Daoy (cell line): Measurements from ENCODE around the gene AP4E1. TPM values are rescaled to one million over a fixed set of nuclear protein-coding genes. Genes with fewer than 3 reads are reported as not detected.
A peak's percentile ranks its signal among the peaks of the same experiment; 100 is the strongest.
"Not testable (repeated sequence)": the region's sequence is repeated elsewhere in the genome, so short reads cannot be mapped to it uniquely, and the experiment has no call there.

Experiments
- DNase-seq: peaks from one replicate; pipeline ENCODE4 v3.0.0-alpha.2; 2015; ENCODE audit warnings: low read depth
- total RNA-seq: library from RNA; depleted of rRNA; stranded (reverse); fragments of >200 nt; shearing (Covaris generic); gene quantifications from 2 replicates; pipeline ENCODE4 v1.2.3, GENCODE V29; 2014

AP4E1 gene
- total RNA-seq, 1 experiment from 2014 or later = 18.7 TPM

DNA sequence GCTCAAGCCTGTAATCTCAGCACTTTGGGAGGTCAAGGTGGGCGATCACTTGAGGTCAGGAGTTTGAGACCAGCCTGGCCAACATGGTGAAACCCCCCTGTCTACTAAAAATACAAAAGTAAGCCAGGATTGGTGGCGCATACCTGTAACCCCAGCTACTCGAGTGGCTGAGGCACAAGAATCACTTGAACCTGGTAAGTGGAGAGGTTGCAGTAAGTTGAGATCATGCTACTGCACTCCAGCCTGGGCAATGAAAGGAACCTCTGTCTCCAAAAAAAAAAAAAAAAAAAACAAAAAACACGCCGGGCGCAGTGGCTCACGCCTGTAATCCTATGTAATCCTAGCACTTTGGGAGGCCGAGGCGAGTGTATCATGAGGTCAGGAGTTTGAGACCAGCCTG lies 18.9 kb upstream of the AP4E1 start:
- no peak for DNase-seq

DNA sequence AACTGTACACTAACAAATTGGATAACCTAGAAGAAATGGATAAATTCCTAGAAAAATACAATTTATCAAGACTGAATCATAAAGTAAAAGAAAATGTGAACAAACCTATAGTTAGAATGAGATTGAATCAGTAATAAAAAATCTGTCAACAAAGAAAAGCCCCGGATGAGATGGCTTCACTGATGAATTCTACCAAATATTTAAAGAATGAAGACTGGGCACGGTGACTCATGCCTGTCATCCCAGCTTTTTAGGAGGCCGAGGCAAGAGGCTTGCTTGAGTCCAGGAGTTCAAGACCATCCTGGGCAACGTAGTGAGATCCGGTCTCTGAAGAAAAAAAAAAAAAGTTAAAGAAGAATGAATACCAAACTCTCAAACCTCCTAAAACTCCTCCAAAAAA lies 17.7 kb upstream of the AP4E1 start:
- DNase-seq = no peak

DNA sequence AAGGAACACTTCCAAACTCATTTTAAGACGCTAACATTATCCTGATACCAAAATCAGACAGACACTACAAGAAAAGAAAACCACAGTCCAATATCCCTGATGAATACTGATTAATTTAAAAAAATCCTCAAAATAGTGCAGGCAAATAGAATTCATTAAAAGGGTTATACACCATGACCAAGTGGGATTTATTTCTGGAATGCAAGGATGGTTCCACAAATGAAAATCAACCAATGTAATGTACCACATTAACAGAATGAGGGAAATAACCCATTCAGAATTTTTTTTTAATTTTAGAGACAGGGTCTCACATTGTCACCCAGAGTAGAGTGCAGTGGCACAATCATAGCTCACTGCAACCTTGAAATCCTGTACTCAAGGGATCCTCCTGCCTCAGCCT lies 17.3 kb upstream of the AP4E1 start:
- DNase-seq = no peak

DNA sequence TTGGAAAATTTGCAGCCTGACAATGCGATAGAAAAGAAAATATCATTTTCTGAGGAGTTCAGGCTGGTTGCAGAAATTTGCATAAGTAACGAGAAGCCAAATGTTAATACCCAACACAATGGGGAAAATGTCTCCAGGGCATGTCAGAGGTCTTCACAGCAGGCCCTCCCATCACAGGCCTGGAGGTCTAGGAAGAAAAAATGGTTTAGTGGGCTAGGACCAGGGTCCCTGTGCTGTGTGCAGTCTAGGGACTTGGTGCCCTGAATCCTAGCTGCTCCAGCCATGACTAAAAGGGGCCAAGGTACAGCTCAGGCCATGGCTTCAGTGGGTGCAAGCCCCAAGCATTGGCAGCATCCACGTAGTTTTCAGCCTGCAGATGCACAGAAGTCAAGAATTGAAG lies 14.5 kb upstream of the AP4E1 start:
- no peak for DNase-seq

DNA sequence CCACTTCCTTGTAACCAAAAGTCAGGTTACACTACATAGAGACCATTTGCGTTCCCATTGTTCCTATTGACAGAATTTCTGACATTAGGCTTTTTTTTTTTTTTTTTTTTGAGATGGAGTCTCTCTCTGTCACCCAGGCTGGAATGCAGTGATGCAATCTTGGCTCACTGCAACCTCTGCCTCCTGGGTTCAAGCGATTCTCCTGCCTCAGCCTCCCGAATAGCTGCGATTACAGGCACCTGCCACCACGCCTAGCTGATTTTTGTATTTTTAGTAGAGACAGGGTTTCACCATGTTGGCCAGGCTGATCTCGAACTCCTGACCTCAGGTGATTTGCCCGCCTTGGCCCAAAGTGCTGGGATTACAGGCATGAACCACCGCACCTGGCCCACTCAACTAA lies 7.1 kb upstream of the AP4E1 start:
- DNase-seq = not testable (repeated sequence)

DNA sequence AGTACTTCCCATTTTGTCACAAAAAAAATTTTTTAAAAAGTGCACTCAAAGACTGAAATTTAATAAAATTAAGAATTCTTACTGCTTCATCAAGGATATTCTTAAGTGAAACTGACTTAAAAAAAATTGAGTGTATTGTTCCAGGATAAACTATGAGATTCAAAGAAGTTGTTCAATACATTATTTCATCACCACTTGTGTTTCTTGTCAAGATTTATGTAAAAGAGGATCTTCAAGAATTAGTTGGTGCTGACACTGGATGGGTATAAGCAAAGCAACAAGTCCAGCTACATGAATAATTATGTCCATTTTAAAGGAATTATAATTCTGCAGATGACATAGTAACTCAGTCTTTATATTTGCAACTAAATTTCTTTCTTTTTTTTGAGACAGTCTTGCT lies 4.3 kb upstream of the AP4E1 start:
- no peak for DNase-seq

DNA sequence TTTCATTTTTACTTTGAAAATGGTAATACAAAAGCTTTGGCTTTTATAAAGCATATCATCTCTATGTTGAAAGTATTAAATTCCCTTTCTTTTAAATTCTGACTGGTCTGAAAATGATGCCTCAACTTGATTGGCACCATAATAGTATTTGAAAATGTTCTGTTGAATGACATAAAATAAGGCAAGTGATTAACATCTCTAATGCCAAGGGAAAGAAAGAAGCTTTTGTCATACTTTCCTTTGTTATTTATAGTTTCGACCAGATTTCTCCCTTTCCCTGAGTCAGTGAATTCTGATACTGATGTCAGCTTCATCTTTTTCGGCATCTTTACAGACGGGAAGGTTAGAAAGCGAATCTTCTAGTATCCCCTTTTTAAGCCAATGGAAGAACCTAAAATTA lies 3.4 kb upstream of the AP4E1 start:
- DNase-seq = no peak

DNA sequence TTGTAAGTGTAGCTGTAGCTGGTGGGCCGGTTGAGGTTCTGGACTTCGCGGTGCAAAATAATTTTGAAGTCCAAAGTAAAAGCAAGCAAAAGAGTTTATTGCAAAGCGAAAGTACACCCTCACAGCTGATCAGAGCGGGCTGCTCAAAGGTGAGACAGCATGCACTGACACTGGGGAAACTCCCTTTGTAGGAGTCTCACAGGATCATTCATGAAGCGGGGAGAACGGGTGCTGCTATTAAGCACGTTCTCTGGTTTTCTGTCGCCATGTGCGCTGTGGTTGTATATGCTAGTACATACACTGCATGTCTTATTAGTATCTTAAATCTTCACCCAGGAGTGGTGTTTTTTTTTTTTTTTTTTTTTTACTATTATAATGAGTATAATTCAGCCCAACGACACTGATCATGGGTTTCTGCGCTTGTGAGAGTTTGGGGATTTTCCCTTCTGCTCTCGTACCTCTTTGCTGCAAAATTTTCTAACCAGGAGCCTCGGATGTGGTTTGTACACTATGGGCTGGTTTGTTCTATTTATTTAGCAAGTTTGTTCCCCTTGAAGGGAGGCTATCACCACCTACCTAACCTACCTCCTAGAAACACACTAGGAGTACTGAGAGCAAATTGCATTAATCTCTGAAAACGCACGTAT lies 1.4 kb upstream of the AP4E1 start:
- DNase-seq = peak; percentile 57

DNA sequence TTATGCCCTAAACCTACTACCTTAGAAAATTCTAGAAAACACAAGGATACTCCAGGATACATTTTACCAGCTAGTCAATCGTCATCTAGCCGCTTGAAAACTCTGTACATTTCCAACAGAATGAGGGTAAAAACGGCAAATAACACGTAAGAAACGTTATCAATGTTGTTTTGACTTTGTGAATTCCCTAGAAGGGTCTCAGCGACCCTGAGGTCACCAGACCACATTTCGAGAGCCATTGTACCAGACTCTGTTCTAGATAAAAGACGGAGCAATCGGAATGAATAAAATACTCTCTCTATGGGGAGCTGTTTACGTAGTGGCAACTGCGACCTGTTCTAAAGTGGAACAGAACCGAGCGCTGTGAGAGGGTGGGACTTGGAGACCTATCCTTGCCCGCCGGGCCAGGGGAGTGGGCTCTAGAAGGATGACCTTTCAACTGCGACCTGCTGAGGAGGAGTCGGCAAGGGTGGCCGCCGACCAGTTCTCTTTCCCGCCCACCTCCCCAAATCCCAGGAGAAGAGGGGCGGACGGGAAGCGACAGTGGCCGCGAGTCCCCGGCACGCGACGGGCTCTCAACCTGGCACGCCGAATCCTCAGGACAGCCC lies 778 bp upstream of the AP4E1 start:
- peak; percentile 61 for DNase-seq

DNA sequence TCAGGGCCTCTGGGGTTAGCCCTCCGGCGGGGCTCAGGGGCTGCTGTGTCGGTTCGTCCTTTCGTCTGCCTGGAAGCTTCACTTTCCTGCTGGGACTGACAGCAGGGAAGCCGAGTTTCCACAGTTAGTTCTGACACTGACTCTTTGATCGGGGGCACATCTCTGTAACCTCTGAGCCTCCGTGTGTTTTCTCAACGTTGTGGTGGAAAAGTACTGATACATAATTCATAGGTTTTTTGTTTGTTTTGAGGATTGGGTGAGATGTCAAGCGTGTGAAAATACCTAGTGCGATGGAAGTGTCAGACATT lies 481 bp downstream of the AP4E1 start:
- DNase-seq = no peak

DNA sequence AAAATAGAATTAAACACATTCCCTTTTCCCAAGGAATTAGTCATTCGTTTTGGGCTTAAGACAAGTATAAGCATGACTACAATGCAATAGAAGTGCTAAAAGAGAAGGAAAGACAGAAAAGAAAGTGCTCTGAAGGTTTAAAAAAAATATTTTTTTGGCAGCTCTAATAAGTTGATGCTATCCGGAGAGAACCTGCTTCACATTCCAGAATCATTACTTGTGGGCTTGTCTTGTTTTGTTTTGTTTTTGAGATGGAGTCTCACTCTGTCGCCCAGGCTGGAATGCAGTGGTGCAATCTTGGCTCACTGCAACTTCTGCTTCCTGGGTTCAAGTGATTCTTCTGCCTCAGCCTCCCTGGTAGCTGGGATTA lies 1.9 kb downstream of the AP4E1 start:
- peak; percentile 17 for DNase-seq

DNA sequence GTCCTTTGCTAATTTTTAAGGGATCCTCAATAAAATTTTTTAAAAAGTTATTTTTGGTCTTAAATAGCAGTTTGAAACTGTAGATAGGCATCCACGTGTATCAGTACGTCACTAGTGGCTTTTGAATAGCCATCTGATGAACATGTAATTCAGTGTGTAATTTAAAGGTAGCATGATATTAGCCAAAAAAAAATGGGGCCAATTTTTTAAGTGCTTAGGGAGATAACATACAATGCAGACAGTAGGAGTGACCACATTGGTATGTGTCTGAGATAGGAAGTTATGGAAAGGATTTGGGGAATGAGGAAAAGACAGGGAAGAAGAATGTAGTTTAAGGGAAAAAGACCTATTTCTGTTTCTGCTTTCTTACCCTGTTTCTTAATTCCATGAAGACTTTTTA lies 2.5 kb downstream of the AP4E1 start:
- no peak for DNase-seq

DNA sequence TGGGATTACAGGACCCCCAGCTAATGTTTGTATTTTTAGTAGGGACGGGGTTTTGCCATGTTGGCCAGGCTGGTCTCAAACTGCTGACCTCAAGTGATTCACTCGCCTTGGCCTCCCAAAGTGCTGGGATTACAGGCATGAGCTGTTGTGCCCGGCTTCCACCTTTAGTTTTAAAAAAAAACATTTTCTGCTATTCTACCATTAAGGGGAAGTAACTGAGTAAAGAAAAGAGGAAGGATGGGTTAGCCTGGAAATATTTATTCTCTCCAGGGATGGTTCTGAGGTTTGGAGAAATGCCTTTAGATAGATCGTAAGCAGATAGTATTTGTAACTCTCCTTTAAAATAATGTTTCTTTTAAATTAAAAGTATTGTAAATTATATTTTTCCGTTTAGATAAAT lies 3.1 kb downstream of the AP4E1 start:
- no peak for DNase-seq

DNA sequence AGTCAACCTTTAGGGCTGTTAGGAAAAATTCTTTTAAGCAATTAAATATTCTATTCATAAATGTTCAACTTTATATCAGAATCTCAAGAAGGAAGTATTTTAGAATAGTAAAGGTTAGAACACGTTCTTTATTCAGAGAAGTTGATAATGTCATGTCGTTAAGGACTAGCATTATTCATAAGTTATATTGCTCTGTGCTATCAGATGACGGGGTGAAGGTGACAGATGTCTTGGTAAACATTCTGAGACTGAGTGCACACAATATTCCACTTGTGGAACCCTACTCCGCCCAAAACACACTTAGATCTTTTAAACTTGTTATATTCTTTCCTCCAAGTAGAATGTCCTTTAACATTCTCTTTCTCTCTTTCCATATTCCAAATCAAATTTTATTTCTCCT lies 7.9 kb downstream of the AP4E1 start:
- no peak for DNase-seq

DNA sequence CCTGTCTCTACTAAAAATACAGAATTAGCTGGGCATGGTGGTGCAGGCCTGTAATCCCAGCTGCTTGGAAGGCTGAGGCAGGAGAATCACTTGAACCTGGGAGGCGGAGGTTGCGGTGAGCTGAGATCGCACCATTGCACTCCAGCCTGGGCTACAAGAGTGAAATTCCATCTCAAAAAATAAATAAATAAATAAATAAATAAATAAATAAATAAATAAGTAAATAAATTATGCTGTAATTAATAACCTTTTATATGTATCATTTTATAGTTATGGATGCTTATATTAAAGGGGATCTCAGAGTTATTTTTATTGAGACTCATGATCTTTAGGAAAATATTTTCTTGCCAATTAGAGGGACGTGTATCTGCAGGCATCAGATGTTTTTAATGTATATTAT lies 10.9 kb downstream of the AP4E1 start:
- DNase-seq = not testable (repeated sequence)

DNA sequence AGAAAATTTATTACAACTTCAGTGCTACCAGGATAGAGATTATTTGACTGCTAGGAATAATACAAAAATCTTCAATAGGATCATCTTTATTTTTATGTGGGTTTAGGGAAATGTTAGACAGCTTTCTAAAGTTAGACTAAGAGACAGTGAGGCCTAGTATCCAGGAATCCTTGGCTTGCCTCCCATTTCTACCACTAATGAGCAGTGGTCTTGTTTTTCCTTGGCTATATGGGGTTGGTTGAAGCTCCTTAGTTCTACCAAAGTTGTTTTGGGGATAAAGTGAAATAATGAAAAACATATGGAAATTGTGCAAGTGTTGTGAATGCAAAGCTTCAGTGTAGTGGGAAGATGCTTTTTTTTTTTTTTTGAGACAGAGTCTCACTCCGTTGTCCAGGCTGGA lies 16.8 kb downstream of the AP4E1 start:
- no peak for DNase-seq

DNA sequence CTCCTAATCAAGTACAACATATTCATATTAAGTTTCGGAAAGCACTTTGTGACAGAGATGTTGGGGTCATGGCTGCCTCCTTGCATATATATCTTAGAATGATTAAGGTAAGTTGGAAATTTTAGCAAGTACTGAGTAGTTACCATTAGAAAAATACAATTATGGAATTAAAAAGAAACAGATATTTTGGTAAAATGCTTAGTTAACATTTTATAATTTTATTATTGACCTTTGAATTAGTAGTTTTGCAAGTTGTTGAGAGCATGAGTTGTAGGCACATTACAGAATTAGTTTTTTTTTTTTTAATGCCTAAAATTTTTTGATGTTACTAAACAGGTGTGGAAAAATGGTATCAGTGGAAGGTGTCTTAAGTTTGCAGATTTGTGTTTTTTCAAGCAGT lies 20.6 kb downstream of the AP4E1 start:
- DNase-seq = no peak

DNA sequence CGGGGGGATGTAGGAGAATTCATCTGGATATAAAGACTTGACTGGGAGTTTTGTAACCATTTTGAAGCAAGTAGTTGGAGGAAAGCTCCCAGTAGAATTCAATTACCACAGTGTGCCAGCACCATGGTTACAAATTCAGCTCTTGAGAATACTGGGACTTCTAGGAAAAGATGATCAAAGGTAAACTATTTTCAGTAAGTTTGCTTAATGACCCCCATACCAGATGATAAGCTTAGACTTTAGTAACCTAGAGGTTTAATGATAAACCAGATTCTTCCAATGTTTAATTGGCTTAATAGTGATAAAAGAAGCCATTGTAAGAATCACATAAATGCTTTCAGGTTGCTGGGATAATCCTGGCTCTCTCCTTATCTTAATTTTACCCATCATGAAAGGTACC lies 22.3 kb downstream of the AP4E1 start:
- no peak for DNase-seq

DNA sequence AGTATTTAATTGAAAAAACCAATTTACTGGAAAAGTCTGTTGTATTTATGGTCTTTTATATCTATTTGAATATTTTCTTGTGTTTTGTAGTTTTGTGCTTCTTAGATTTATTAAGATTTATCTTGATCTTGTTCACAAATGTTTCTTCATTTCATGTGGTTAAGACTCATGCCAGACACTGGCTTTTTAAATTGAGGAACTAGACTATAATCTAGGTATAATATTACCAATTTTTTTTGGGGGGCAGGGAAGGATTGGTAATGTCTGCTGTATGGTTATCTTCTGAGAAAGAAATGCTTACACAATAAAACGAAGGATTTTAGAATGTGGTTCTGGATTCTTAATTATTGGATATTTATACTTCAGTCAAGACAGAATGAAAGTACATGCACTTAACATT lies 24.9 kb downstream of the AP4E1 start:
- DNase-seq = no peak

DNA sequence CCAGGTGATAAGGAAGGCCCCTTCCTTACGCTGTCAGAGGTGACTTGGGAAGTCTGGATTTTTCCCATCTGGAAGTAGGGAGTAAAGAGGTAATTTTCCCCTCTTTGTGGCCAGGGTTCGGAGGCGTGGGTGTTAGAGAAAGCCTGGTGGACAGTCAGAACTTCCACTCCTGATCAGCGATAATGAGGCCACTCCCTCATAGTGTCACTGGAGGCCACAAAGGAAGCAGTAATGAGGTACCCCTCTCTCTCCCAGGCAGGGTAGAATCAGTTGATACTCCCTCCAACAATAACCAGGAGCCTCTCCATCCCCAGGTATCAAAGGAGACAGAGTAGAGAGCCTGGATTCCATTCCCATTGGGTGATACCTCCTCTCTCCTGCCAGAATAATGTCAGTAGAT lies 30.0 kb downstream of the AP4E1 start:
- DNase-seq = no peak

DNA sequence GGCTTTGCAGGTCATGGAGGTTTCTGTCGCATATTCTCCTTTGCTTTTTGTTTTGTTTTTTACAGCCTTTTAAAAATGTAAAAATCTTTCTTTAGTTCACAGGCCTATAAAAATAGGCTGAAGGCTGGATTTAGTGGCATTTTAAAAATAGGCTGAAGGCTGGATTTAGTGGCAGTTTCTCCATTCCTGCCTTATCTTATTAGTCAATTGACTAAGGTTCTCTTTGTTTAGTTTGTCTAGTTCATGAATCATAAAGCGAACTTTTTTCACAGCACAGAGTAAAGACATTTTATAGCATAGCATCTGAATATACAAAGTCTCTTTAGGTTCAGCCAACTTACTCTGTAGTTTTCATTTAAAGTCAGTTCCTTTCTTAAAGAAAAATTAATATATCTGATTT lies 31.4 kb downstream of the AP4E1 start:
- no peak for DNase-seq

DNA sequence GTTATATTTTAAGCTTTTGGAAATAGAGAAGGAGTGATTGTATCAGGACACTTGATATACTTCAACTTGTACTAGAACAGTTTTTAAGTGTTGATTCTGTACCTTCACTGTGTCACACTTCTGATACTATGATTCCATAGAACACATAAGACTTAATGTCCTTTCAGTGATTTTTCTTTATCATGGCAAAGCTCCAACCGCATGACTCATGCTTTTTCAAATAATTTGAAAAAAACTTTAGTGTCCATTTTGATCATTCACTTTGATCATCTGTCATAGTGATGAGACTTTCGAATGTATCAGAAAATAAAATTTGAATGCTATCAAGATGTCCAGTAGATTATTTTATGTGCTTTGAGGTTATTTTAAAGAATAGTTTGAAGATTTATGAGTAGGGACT lies 32.0 kb downstream of the AP4E1 start:
- DNase-seq = peak; percentile 30

DNA sequence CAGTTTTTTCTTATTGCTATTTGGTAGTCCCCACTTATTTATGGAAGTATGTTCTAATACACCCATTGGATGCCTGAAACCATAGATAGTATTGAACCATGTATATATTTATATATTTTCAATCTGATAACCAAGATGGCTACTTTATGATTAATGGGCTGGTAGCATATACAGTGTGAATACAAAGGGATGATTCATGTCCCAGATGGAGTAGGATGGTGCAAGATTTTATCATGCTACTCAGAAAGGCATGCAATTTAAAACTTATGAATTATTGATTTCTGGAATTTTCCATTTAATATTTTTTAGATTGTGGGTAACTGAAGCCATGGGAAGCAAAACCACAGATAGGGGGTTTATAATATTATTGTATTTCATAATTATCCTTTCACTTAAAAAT lies 35.2 kb downstream of the AP4E1 start:
- DNase-seq = no peak

DNA sequence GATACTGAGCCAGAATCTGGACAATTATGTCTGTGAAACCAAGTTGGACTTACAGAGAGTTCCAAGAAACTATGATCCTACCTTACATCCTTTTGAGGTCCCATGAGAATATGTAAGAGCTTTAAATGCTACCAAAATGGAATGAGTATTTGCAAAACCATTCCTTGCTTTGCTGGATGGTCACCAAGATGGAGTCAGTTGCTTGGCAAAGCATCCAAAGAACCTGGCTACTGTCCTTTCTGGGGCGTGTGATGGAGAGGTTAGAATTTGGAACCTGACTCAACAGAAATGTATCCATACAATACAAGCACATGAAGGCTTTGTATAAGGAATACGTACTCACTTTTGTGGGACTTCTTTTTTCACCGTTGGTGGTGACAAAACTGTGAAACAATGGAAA lies 36.2 kb downstream of the AP4E1 start:
- no peak for DNase-seq
